HFFc6 (cell line): ENCODE results near the gene NELFCD. TPM values are rescaled to one million over a fixed set of nuclear protein-coding genes. Genes with fewer than 3 reads are reported as not detected.
"Not testable (repeated sequence)": the region's sequence is repeated elsewhere in the genome, so short reads cannot be mapped to it uniquely, and the experiment has no call there.

Experiments used
- DNase-seq: peaks from one replicate; pipeline ENCODE4 v3.0.0-alpha.2; 2018
- H3K27ac Mint-ChIP-seq: 2 replicates; pipeline ENCODE4 v1.8.0; 2020; ENCODE audit warnings: mild to moderate bottlenecking, mixed read lengths
- H3K27me3 Mint-ChIP-seq: 2 replicates; pipeline ENCODE4 v1.8.0; 2021; ENCODE audit warnings: mild to moderate bottlenecking, moderate library complexity, mixed read lengths; ENCODE audit not compliant: insufficient read depth
- H3K36me3 Mint-ChIP-seq: 2 replicates; pipeline ENCODE4 v1.8.0; 2021; ENCODE audit warnings: low read depth, mixed read lengths
- H3K4me1 Mint-ChIP-seq: 2 replicates; pipeline ENCODE4 v1.8.0; 2020; ENCODE audit warnings: low read depth, mixed read lengths
- H3K4me3 Mint-ChIP-seq: 2 replicates; pipeline ENCODE4 v1.8.0; 2020; ENCODE audit warnings: mild to moderate bottlenecking, moderate library complexity, mixed read lengths
- H3K9me3 Mint-ChIP-seq: 2 replicates; pipeline ENCODE4 v1.8.0; 2020; ENCODE audit warnings: mild to moderate bottlenecking, mixed read lengths
- total RNA-seq, 6 experiments: library from RNA; stranded (reverse); fragmentation: NEBNext Ultra II Directional; extraction: Animal tissue kit (Norgen Biotek cat#: 25700); gene quantifications; 2 replicates in 1 of 6; 3 replicates in 5 of 6; pipeline ENCODE4 v1.2.3, GENCODE V29; 2021
- TF ChIP-seq, protein P1 (sequence below): fragments of 200-600 bp; sonication (generic); IDR thresholded peaks from 2 replicates; pipeline ENCODE4 v1.5.0; 2021; ENCODE audit warnings: antibody characterized with exemption, mild to moderate bottlenecking

Gene NELFCD
- total RNA-seq, 6 experiments from 2014 or later: 52.3 to 64.0 (median 62.1) TPM

DNA sequence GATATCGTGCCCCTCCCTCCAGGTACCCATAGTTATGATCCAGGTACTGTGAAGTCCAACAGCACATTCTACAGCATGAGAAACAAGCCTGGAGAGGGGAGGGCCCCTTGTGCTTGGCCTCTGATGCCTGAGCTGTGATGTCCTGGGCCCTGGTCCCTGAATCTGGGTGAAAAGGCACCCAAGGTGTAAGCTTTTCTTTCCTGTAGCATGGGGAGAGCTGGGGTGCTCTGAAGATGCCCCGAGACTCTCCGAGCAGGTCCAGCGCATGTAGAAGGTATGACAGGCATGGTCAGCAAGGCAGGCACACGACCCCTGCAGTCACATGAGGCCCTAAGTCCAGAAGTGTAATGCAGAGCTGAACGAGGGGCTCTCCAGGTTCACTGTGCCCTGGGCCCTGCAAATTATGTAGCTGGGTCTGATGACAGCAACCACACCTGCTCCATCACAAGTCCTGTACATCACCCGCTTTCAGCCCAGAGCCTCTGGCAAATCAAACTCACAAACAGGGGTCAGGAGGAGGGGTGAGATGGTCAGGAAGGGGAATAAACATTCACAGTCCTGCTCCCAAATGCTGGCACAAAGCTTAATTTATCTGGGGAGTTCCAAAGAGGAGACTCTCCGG lies 27.8 kb downstream of the NELFCD start:
- TF ChIP-seq, protein P1, sequence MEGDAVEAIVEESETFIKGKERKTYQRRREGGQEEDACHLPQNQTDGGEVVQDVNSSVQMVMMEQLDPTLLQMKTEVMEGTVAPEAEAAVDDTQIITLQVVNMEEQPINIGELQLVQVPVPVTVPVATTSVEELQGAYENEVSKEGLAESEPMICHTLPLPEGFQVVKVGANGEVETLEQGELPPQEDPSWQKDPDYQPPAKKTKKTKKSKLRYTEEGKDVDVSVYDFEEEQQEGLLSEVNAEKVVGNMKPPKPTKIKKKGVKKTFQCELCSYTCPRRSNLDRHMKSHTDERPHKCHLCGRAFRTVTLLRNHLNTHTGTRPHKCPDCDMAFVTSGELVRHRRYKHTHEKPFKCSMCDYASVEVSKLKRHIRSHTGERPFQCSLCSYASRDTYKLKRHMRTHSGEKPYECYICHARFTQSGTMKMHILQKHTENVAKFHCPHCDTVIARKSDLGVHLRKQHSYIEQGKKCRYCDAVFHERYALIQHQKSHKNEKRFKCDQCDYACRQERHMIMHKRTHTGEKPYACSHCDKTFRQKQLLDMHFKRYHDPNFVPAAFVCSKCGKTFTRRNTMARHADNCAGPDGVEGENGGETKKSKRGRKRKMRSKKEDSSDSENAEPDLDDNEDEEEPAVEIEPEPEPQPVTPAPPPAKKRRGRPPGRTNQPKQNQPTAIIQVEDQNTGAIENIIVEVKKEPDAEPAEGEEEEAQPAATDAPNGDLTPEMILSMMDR: no peak
- Mint-ChIP-seq H3K36me3 (peaks cover 5% of the 10 kb centered on the region; the same call in 1 of the 2 replicates), H3K27me3 (no peaks in the 10 kb centered on the region; the same call in 1 of the 2 replicates), H3K9me3 (no peaks in the 10 kb centered on the region), H3K4me3 (no peak overlapping the region), H3K4me1 (peaks cover 40% of the 10 kb centered on the region), H3K27ac (no peak overlapping the region)
- DNase-seq: no peak

DNA sequence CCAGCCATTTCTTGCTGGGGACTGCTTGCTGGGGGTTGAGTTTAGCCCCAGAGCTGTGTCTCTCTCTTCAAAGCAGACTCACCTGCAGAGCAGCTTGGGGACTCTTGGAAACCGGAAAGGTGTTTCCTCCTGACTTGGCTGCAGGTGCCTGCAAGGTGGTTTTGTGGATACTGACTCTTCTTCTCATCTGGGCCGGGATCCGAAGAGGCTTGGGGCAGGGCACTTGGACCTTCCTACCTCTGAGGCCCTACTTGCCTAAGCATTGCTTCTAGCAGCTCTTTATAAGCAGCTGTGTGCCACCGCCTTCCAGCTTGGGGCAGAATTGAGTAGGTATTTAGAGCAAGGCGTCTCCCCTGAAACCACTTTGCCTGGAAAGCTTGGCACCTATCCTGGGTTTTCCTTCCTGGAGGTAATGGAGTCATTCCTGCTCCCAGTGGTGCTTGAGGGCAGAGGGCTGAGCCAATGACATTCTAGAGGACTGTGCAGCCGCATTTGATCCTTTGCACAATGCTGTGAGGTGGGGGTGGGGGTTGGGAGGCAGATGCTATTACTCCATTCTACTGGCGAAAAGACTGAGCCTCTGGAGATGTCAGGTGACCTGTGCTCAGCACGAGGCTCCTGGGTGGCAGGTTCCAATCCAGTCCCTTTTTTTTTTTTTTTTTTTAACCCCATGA lies 29.4 kb downstream of the NELFCD start:
- Mint-ChIP-seq H3K27ac (peak overlapping the region; percentile 99), H3K27me3 (no peaks in the 10 kb centered on the region), H3K9me3 (no peaks in the 10 kb centered on the region)

DNA sequence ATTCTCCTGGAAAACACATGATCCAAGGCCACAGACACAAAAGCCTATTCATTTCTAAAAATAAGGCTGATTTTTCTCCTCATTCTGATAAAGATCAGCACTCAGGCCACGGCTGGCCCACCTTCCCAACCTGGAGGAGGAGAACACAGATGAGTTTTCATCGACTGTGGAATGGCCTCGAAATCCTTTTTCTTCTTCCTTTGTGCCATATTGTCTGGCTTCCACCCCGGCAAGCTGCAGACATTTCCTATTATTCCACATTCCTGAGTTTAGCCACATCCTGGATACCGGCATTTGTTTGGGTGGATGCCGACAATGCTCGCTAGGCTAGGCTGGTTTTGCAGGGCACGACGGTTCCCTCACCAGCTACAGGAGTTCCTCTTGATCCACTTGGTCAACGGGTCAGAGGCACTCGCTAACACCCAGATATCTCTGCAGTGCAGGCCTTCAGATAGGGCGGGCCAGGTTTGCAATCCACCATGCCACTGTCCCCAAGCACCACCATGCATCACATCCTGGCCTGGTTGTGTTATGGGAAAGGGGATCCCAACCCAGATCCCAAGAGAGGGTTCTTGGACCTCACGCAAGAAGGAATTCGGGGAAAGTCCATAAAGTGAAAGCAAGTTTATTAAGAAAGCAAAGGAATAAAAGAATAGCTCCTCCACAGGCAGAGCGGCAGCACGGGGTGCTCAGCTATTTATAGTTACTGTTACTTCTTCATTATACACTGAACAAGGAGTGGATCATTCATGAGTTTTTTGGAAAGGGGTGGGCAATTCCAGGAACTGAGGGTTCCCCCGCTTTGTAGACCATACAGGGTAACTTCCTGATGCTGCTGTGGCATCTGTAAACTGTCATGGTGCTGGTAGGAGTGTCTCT lies 30.2 kb downstream of the NELFCD start:
- Mint-ChIP-seq H3K36me3 (no peaks in the 10 kb centered on the region), H3K27ac (peak overlapping the region; percentile 99), H3K4me3 (peak overlapping the region; percentile 57; the same call in 1 of the 2 replicates), H3K9me3 (no peaks in the 10 kb centered on the region), H3K27me3 (no peaks in the 10 kb centered on the region), H3K4me1 (peaks cover 33% of the 10 kb centered on the region)
- DNase-seq: peak; percentile 81
- TF ChIP-seq, protein P1: no peak

More for the DNA sequence above, 29.4 kb downstream of the NELFCD start:
- TF ChIP-seq, protein P1: no peak
- Mint-ChIP-seq H3K36me3 (no peaks in the 10 kb centered on the region), H3K4me1 (peaks cover 38% of the 10 kb centered on the region), H3K4me3 (no peak overlapping the region; the same call in 1 of the 2 replicates)
- DNase-seq: no peak

DNA sequence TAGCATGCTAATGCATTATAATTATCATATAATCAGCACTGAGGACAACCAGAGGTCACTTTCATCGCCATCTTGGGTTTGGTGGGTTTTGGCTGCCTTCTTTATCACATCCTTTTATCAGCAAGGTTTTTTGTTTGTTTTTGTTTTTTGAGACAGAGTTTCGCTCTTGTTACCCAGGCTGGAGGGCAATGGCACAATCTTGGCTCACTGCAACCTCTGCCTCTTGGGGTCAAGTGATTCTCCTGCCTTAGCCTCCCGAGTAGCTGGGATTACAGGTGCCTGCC lies 30.8 kb downstream of the NELFCD start:
- H3K36me3 Mint-ChIP-seq, H3K4me3 Mint-ChIP-seq, H3K27me3 Mint-ChIP-seq, DNase-seq, H3K9me3 Mint-ChIP-seq: not testable (repeated sequence)
- Mint-ChIP-seq H3K27ac (peak overlapping the region; percentile 99), H3K4me1 (peaks cover 39% of the 10 kb centered on the region)

DNA sequence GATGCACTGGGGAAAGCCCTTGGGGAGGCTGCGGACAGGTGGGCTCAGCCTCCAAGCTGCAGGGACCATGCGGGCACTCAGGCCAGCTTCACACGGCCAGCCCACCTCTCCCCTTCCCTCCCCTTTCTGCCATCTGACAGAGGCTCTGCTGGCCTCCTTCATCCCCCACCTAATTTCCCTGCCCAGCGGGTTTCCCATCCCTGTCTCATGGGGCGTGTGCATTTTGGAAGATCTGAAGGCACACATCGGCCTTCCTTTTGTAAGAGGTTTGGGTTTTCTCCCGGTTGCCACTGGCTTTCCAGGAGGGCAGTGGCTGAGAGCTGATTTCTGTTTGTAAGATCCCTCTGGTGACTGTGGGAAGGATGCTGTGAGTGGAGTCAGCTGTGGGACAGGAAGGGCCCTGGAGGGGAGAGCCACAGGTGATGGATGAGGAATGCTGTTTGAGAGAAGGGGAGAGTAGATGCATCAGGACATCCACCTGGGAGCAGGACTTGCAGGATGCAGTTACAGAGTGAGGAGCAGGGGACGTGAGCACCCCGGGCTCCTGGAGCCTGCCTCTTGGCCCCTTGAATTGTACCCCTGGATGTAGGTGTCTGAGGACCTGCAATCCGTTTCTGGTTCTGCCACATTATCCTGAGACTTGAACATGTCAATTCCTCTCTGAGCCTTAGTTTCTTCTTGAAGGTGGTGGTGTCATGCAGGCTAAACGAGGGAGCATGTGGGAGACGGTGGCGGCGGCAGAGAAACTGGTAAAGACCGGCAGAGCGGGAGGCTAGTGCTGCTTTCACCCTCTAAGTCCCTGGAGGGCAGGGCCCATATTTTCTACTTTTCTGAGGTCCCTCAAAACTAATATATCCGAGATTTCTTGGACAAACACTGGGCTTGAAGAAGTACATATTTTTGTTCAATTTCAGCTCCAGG lies 32.2 kb downstream of the NELFCD start:
- H3K4me1 Mint-ChIP-seq: peaks cover 46% of the 10 kb centered on the region
- DNase-seq: no peak
- H3K36me3 Mint-ChIP-seq: no peaks in the 10 kb centered on the region
- TF ChIP-seq, protein P1: no peak
- H3K27ac Mint-ChIP-seq: no peak overlapping the region
- no peaks in the 10 kb centered on the region for H3K27me3 Mint-ChIP-seq
- no peak overlapping the region for H3K4me3 Mint-ChIP-seq
- no peaks in the 10 kb centered on the region for H3K9me3 Mint-ChIP-seq
